Gastroesophageal sphincter (tissue), 3 donors: Measurements from ENCODE around the gene SCAMP3.

ENCODE experiments used
- EP300 ChIP-seq: sonication (generic); formaldehyde crosslinking; IDR thresholded peaks from one replicate; pipeline ENCODE4 v1.6.1; 2017; ENCODE audit warnings: antibody characterized with exemption, mild to moderate bottlenecking
- POLR2A ChIP-seq, 2 donors: fragments of 450-650 bp; IDR thresholded peaks; one replicate each; pipeline ENCODE4 v1.6.1; 2017; ENCODE audit warnings: antibody characterized with exemption in 2 of 2, mild to moderate bottlenecking in 2 of 2, moderate library complexity in 1 of 2
- POLR2AphosphoS5 ChIP-seq: sonication (generic); formaldehyde crosslinking; IDR thresholded peaks from one replicate; pipeline ENCODE4 v1.6.1; 2017; ENCODE audit warnings: antibody characterized with exemption
- TF ChIP-seq, protein P1 (sequence below), 4 experiments: fragments of 200-600 bp in 2 of 4; fragments of 450-650 bp in 2 of 4; sonication (generic) in 1 of 4; IDR thresholded peaks; one replicate each; pipeline ENCODE4 v1.5.1; 2017 to 2019; ENCODE audit warnings: antibody characterized with exemption in 4 of 4, mild to moderate bottlenecking in 2 of 4, moderate library complexity in 2 of 4

GRCh38 chr1:155305881-155306391 lies 43.8 kb upstream of the SCAMP3 start:
- no peak for TF ChIP-seq POLR2A (IDR thresholded peaks at IDR 0.05)
- TF ChIP-seq, protein P1, sequence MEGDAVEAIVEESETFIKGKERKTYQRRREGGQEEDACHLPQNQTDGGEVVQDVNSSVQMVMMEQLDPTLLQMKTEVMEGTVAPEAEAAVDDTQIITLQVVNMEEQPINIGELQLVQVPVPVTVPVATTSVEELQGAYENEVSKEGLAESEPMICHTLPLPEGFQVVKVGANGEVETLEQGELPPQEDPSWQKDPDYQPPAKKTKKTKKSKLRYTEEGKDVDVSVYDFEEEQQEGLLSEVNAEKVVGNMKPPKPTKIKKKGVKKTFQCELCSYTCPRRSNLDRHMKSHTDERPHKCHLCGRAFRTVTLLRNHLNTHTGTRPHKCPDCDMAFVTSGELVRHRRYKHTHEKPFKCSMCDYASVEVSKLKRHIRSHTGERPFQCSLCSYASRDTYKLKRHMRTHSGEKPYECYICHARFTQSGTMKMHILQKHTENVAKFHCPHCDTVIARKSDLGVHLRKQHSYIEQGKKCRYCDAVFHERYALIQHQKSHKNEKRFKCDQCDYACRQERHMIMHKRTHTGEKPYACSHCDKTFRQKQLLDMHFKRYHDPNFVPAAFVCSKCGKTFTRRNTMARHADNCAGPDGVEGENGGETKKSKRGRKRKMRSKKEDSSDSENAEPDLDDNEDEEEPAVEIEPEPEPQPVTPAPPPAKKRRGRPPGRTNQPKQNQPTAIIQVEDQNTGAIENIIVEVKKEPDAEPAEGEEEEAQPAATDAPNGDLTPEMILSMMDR (IDR thresholded peaks at IDR 0.05): no peak
- no peak for TF ChIP-seq EP300
- no peak for TF ChIP-seq POLR2AphosphoS5
